Measurements from ENCODE around the gene ALG9.

DNA sequence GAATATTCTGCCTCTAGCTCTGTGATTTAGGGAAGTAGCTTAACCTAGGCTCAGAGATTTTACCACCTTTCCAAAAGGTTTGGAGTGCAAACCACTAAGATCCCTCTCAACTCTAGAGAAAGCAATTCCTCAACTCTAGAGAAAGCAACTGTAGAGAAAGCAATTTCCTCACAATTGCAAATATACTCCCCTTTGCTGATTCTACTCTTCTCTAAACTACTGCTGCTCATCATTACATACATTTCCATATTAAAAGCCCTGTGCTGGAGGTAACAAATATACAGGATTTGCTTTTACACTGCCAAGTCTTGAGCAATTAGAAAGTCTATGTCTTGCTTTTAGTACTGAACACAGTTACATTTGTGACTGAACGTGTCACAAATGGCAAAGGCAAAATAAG is 48.2 kb downstream of the ALG9 start:
- TF ChIP-seq, protein P1, sequence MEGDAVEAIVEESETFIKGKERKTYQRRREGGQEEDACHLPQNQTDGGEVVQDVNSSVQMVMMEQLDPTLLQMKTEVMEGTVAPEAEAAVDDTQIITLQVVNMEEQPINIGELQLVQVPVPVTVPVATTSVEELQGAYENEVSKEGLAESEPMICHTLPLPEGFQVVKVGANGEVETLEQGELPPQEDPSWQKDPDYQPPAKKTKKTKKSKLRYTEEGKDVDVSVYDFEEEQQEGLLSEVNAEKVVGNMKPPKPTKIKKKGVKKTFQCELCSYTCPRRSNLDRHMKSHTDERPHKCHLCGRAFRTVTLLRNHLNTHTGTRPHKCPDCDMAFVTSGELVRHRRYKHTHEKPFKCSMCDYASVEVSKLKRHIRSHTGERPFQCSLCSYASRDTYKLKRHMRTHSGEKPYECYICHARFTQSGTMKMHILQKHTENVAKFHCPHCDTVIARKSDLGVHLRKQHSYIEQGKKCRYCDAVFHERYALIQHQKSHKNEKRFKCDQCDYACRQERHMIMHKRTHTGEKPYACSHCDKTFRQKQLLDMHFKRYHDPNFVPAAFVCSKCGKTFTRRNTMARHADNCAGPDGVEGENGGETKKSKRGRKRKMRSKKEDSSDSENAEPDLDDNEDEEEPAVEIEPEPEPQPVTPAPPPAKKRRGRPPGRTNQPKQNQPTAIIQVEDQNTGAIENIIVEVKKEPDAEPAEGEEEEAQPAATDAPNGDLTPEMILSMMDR (IDR thresholded peaks at IDR 0.05; ENCODE audit: extremely low read depth in 1 of 2, insufficient read depth in 1 of 2, low read depth in 1 of 2, low read length in 2 of 2), result no peak
- TF ChIP-seq POLR2AphosphoS5 (IDR thresholded peaks at IDR 0.05; ENCODE audit: insufficient read depth, low read depth, low read length) (no peak), EZH2 (IDR thresholded peaks at IDR 0.05; ENCODE audit: borderline replicate concordance, low read depth, low read length, severe bottlenecking) (no peak), FOS (IDR thresholded peaks at IDR 0.05; ENCODE audit: borderline replicate concordance, insufficient read depth, low read length) (no peak), POLR2A (IDR thresholded peaks at IDR 0.05; ENCODE audit: low read depth, low read length) (no peak), JUN (IDR thresholded peaks at IDR 0.05; ENCODE audit: borderline replicate concordance, insufficient read depth, insufficient read length, low read depth) (no peak), MYC (IDR thresholded peaks at IDR 0.05; ENCODE audit: low read depth, low read length) (no peak), GATA2 (IDR thresholded peaks at IDR 0.05; ENCODE audit: insufficient read depth, insufficient read length, low read depth, low read length) (no peak)
- TF ChIP-seq, protein P2, sequence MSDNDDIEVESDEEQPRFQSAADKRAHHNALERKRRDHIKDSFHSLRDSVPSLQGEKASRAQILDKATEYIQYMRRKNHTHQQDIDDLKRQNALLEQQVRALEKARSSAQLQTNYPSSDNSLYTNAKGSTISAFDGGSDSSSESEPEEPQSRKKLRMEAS (IDR thresholded peaks at IDR 0.05; ENCODE audit: insufficient read depth, insufficient read length), result no peak

All from endothelial cell of umbilical vein (primary cell).